CD14-positive monocyte (primary cell): Measurements from ENCODE around the gene FRMPD1. TPM values are rescaled to one million over a fixed set of nuclear protein-coding genes. Genes with fewer than 3 reads are reported as not detected.

Experiments
- DNase-seq, 3 donors: peaks; one replicate each; pipeline ENCODE4 v3.0.0-alpha.2; 2011 to 2022
- H2AFZ ChIP-seq: 2 replicates; pipeline ENCODE4 v1.6.0; 2012; ENCODE audit warnings: mild to moderate bottlenecking, low read depth, low read length, inconsistent platforms; ENCODE audit not compliant: insufficient read depth, poor library complexity, severe bottlenecking
- H3K27ac ChIP-seq, 2 donors: 1 replicate in 1 of 2; 2 replicates in 1 of 2; pipeline ENCODE4 v1.5.1; 2012 to 2013; ENCODE audit warnings: low read length in 2 of 2, control low read depth in 1 of 2, inconsistent platforms in 1 of 2, low read depth in 1 of 2, mild to moderate bottlenecking in 1 of 2
- H3K27me3 ChIP-seq, 2 donors: one replicate each; pipeline versions ENCODE4 v1.6.0 to v1.6.1; 2011 to 2013; ENCODE audit warnings: low read length in 2 of 2; ENCODE audit not compliant: control insufficient read depth in 2 of 2, insufficient read depth in 2 of 2
- H3K36me3 ChIP-seq, 2 donors: replicated peaks in 1 of 2; 1 replicate in 1 of 2; 2 replicates in 1 of 2; pipeline versions ENCODE4 v1.5.1 to v1.6.1; 2012 to 2013; ENCODE audit warnings: low read length in 2 of 2, control low read depth in 1 of 2, inconsistent platforms in 1 of 2, mild to moderate bottlenecking in 1 of 2; ENCODE audit not compliant: insufficient read depth in 2 of 2, control insufficient read depth in 1 of 2
- H3K4me1 ChIP-seq, 2 donors: 1 replicate in 1 of 2; 2 replicates in 1 of 2; pipeline versions ENCODE4 v1.5.1 to v1.6.1; 2012 to 2013; ENCODE audit warnings: low read length in 2 of 2, control low read depth in 1 of 2, inconsistent platforms in 1 of 2, mild to moderate bottlenecking in 1 of 2, moderate library complexity in 1 of 2; ENCODE audit not compliant: insufficient read depth in 2 of 2, control insufficient read depth in 1 of 2
- H3K4me2 ChIP-seq: replicated peaks from 2 replicates; pipeline ENCODE3; 2012; ENCODE audit warnings: low read length, moderate library complexity, mild to moderate bottlenecking; ENCODE audit not compliant: poor library complexity, severe bottlenecking; ENCODE audit errors: extremely low read depth
- H3K4me3 ChIP-seq, 3 experiments: fragments of 200-600 bp in 1 of 3; sonication (generic) in 1 of 3; replicated peaks in 1 of 3; 1 replicate in 2 of 3; 2 replicates in 1 of 3; pipeline ENCODE4 v1.5.1; 2011 to 2013; ENCODE audit warnings: low read length in 3 of 3, mild to moderate bottlenecking in 3 of 3, control low read depth in 2 of 3, low read depth in 2 of 3, inconsistent platforms in 1 of 3, moderate library complexity in 1 of 3
- H3K79me2 ChIP-seq: 2 replicates; pipeline ENCODE4 v1.6.0; 2012; ENCODE audit warnings: mild to moderate bottlenecking, control low read depth, inconsistent platforms, low read length, moderate library complexity; ENCODE audit not compliant: insufficient read depth
- H3K9ac ChIP-seq: 2 replicates; pipeline ENCODE4 v1.6.0; 2017; ENCODE audit warnings: low read length, mild to moderate bottlenecking; ENCODE audit not compliant: insufficient read depth, poor library complexity, severe bottlenecking
- H3K9me3 ChIP-seq, 2 donors: replicated peaks in 1 of 2; 1 replicate in 1 of 2; 2 replicates in 1 of 2; pipeline versions ENCODE4 v1.5.1 to v1.6.1; 2012 to 2013; ENCODE audit warnings: low read length in 2 of 2, control low read depth in 1 of 2; ENCODE audit not compliant: control insufficient read depth in 1 of 2, insufficient read depth in 1 of 2
- H4K20me1 ChIP-seq: 2 replicates; pipeline ENCODE4 v1.6.0; 2012; ENCODE audit warnings: mild to moderate bottlenecking, low read length, control low read depth, moderate library complexity; ENCODE audit not compliant: insufficient read depth
- H3K27ac Mint-ChIP-seq, 7 donors: one replicate each; pipeline ENCODE4 v1.8.0; 2020; ENCODE audit warnings: mild to moderate bottlenecking in 7 of 7, mixed read lengths in 7 of 7, moderate library complexity in 6 of 7, inconsistent platforms in 2 of 7
- H3K27me3 Mint-ChIP-seq, 3 donors: one replicate each; pipeline ENCODE4 v1.8.0; 2021 to 2022; ENCODE audit warnings: low read depth in 3 of 3, mild to moderate bottlenecking in 3 of 3, mixed read lengths in 3 of 3, moderate library complexity in 3 of 3, inconsistent platforms in 1 of 3
- H3K36me3 Mint-ChIP-seq, 2 donors: one replicate each; pipeline ENCODE4 v1.8.0; 2020; ENCODE audit warnings: mixed read lengths in 2 of 2, inconsistent platforms in 1 of 2, mild to moderate bottlenecking in 1 of 2
- H3K4me1 Mint-ChIP-seq: one replicate; pipeline ENCODE4 v1.8.0; 2020; ENCODE audit warnings: mild to moderate bottlenecking, mixed read lengths
- H3K4me3 Mint-ChIP-seq, 2 donors: one replicate each; pipeline ENCODE4 v1.8.0; 2020; ENCODE audit warnings: mild to moderate bottlenecking in 2 of 2, mixed read lengths in 2 of 2, moderate library complexity in 1 of 2
- H3K9me3 Mint-ChIP-seq, 7 donors: one replicate each; pipeline ENCODE4 v1.8.0; 2020 to 2022; ENCODE audit warnings: mixed read lengths in 7 of 7, mild to moderate bottlenecking in 6 of 7, moderate library complexity in 6 of 7, inconsistent platforms in 2 of 7
- WGBS: methylation state at CpG from one replicate; pipeline ENCODE4 v1.1.5; 2013; ENCODE audit warnings: missing lambda C conversion rate; ENCODE audit not compliant: insufficient coverage; 5-methylcytosine and 5-hydroxymethylcytosine counted together
- intact Hi-C, 2 donors: fragments of 100-400 bp; cut with micrococcal nuclease; formaldehyde crosslinking; loops; one replicate each; pipeline versions ENCODE4 v1.15.0 to v1.15.1; 2023
- polyA plus RNA-seq, 3 donors: library from polyadenylated mRNA; depleted of rRNA in 1 of 3; unstranded in 2 of 3; stranded (reverse) in 1 of 3; fragments of 300-500 nt in 2 of 3; fragments of >200 nt in 1 of 3; fragmentation: Illumina TruSeq in 2 of 3; gene quantifications; 1 replicate in 2 of 3; 2 replicates in 1 of 3; pipeline ENCODE4 v1.2.3, GENCODE V29; 2012 to 2021
- TF ChIP-seq, protein P1 (sequence below): fragments of 200-600 bp; IDR thresholded peaks from one replicate; pipeline ENCODE4 v1.8.0; 2022; ENCODE audit warnings: antibody characterized with exemption, mild to moderate bottlenecking

FRMPD1 gene
- polyA plus RNA-seq, 3 donors = 0.03 TPM; not detected in 2

- WGBS = no CpG with 5 or more reads among the region's 4 CpGs
- TF ChIP-seq, protein P1, sequence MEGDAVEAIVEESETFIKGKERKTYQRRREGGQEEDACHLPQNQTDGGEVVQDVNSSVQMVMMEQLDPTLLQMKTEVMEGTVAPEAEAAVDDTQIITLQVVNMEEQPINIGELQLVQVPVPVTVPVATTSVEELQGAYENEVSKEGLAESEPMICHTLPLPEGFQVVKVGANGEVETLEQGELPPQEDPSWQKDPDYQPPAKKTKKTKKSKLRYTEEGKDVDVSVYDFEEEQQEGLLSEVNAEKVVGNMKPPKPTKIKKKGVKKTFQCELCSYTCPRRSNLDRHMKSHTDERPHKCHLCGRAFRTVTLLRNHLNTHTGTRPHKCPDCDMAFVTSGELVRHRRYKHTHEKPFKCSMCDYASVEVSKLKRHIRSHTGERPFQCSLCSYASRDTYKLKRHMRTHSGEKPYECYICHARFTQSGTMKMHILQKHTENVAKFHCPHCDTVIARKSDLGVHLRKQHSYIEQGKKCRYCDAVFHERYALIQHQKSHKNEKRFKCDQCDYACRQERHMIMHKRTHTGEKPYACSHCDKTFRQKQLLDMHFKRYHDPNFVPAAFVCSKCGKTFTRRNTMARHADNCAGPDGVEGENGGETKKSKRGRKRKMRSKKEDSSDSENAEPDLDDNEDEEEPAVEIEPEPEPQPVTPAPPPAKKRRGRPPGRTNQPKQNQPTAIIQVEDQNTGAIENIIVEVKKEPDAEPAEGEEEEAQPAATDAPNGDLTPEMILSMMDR = no peak
- no peaks in the 10 kb centered on the region for H3K79me2 ChIP-seq
- H3K27ac ChIP-seq = no peak overlapping the region
- no peak overlapping the region for H3K4me3 Mint-ChIP-seq
- H3K4me3 ChIP-seq = no peak overlapping the region
- H4K20me1 ChIP-seq = no peaks in the 10 kb centered on the region
- H3K4me1 Mint-ChIP-seq = no peaks in the 10 kb centered on the region
- H2AFZ ChIP-seq = no peak overlapping the region
- no peaks in the 10 kb centered on the region for H3K27me3 ChIP-seq
- no peaks in the 10 kb centered on the region for H3K4me1 ChIP-seq
- no peaks in the 10 kb centered on the region for H3K36me3 ChIP-seq
- no peak overlapping the region for H3K9ac ChIP-seq
- H3K36me3 Mint-ChIP-seq = no peaks in the 10 kb centered on the region
- no peaks in the 10 kb centered on the region for H3K9me3 Mint-ChIP-seq
- H3K9me3 ChIP-seq = no peaks in the 10 kb centered on the region
- H3K27ac Mint-ChIP-seq = no peak overlapping the region
- no peak for DNase-seq
- peaks cover 2 to 10% (median 3%) of the 10 kb centered on the region in 3 donors for H3K27me3 Mint-ChIP-seq
- H3K4me2 ChIP-seq = no peak overlapping the region
- intact Hi-C loops = no loop called here
These were observed 28.3 kb upstream of the FRMPD1 start for GRCh38 chr9:37622462-37622861.

DNA sequence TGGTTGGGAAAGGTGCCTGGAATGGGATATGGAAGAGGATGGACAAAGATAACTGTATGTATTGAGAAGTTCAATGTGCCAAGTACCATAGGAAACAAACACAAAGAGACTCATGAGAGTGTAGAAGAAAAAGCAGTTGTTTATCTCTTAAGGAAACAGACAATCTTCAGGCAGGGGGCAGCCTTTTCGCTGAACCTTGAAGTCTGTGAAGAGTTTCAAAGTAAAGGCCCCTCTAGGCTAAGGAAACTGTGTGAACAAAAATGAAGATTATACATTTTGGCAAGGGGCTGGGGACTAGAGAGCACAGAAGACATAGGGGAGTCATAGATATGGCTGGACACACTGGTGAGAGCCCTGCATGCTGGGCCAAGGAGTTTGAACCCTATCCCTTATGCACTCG lies 27.5 kb upstream of the FRMPD1 start:
- TF ChIP-seq, protein P1 = no peak
- Histone ChIP-seq H4K20me1 (no peaks in the 10 kb centered on the region), H3K79me2 (no peaks in the 10 kb centered on the region), H3K36me3 (no peaks in the 10 kb centered on the region), H3K27me3 (no peaks in the 10 kb centered on the region), H3K4me1 (no peaks in the 10 kb centered on the region), H3K9me3 (no peaks in the 10 kb centered on the region), H2AFZ (no peak overlapping the region), H3K27ac (no peak overlapping the region), H3K9ac (no peak overlapping the region), H3K4me2 (no peak overlapping the region), H3K4me3 (no peak overlapping the region)
- peaks cover 2 to 10% (median 3%) of the 10 kb centered on the region in 3 donors for H3K27me3 Mint-ChIP-seq
- no peaks in the 10 kb centered on the region for H3K36me3 Mint-ChIP-seq
- WGBS = 89% methylated on average over 1 of the region's 2 CpGs
- no peaks in the 10 kb centered on the region for H3K9me3 Mint-ChIP-seq
- DNase-seq = no peak
- H3K27ac Mint-ChIP-seq = no peak overlapping the region
- no peak overlapping the region for H3K4me3 Mint-ChIP-seq
- no peaks in the 10 kb centered on the region for H3K4me1 Mint-ChIP-seq
- intact Hi-C loops = no loop called here
